ENCODE measurements around the gene EVX2. TPM values are rescaled to one million over a fixed set of nuclear protein-coding genes. Genes with fewer than 3 reads are reported as not detected.

EVX2 gene
- total RNA-seq, 3 donors from 2014 or later: not detected

DNA sequence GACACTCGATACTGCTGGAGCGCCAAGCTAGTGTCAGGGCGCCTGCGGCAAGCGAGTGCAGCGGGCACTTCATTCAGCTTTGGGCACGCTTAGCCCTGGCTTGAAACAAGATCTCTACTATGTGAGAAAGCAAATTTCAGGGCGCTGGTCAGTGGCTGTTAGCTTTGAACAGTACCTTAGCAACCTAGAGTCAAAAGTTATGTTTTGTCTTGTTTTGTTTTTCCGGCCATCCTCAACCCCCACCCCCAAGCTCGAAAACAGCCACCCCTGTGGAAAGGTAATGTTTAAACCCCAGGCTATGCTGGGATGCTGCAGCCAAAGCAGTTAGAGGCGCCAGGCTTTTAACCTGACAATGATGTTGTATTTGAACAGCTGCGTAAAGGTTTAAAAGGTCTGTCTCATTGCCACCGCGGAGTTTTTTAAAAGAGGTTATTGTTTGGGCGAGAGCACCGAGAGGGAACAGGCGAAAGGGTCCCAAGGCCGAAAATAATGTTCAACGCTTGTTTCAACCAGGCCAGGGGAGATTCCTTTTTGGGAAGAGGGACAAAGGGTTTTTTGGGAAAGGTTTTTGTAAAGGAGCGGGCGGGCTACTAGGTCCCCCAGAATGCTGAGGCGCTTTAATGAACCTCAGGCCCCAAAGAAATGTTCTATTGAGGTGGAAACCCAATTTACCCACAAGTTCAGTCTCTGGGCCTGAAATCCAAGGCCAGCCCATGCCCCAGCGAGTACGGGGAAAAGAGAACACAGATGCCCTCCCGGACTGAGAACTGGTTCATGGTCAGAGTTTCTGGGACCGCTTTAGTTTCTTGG is 30.6 kb upstream of the EVX2 start:
- Histone ChIP-seq H3K27me3 (peaks cover 12 to 100% of the 10 kb centered on the region in 2 donors), H3K36me3 (no peaks in the 10 kb centered on the region), H3K9me3 (no peaks in the 10 kb centered on the region), H3K27ac (no peak overlapping the region), H3K4me3 (no peak overlapping the region), H3K4me1 (no peaks in the 10 kb centered on the region)
- no peak for DNase-seq (ENCODE audit: low spot score in 2 of 2)
- intact Hi-C loops (cut with DNase I; ENCODE audit: low total_unique reads): no loop called here
- TF ChIP-seq POLR2AphosphoS5 (IDR thresholded peaks at IDR 0.05) (no peak), POLR2A (IDR thresholded peaks at IDR 0.05) (no peak)
- TF ChIP-seq, protein P1, sequence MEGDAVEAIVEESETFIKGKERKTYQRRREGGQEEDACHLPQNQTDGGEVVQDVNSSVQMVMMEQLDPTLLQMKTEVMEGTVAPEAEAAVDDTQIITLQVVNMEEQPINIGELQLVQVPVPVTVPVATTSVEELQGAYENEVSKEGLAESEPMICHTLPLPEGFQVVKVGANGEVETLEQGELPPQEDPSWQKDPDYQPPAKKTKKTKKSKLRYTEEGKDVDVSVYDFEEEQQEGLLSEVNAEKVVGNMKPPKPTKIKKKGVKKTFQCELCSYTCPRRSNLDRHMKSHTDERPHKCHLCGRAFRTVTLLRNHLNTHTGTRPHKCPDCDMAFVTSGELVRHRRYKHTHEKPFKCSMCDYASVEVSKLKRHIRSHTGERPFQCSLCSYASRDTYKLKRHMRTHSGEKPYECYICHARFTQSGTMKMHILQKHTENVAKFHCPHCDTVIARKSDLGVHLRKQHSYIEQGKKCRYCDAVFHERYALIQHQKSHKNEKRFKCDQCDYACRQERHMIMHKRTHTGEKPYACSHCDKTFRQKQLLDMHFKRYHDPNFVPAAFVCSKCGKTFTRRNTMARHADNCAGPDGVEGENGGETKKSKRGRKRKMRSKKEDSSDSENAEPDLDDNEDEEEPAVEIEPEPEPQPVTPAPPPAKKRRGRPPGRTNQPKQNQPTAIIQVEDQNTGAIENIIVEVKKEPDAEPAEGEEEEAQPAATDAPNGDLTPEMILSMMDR (IDR thresholded peaks at IDR 0.05): no peak

DNA sequence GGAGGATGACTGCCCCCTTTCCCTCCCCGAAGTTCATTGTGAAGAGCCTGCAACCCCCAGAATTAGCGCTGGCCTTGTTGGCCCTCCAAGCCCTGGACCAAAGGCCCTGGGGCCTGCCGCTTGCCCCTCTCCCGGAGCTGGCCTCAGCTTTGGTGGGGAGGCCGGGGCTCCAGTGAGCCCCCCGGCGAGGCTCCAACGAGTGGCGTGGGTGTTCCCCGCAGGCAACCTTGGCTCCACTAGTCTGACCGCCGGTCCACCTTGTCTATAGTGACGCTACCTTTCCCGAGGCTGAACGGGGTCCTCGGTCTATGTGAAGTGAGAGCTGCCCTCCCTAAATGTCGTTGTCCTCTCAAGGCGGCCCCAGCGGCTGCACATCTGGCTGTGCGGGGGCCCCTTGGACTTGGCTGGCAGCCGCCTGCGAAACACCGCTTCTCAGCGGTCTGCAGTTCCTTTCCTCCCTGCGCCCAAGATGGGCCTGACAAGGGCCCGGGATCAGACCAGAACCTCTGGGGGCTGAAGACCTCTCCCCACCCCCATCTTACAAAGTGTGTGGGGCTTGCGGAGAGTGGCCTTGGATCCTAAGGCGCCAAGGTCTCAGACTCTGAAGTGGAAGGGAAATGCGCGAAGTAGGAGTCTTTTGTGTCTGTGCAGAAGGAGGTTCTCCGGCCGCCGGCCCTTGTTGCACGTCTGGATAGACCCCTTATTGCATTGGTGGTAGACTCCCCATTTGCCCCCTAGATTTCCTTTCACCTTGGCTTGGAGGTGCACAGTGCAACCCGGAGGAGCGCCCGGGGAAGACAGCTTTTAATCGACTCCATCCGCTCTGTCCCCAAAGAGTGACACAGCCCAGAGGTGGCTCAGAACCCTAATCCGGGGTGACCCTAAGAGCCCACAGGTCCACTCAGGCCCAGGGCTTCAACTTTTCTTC is 28.9 kb upstream of the EVX2 start:
- Histone ChIP-seq H3K27me3 (peaks cover 13 to 100% of the 10 kb centered on the region in 2 donors), H3K27ac (no peak overlapping the region), H3K4me1 (no peaks in the 10 kb centered on the region), H3K9me3 (no peaks in the 10 kb centered on the region), H3K36me3 (no peaks in the 10 kb centered on the region), H3K4me3 (no peak overlapping the region)
- intact Hi-C loops (cut with DNase I; ENCODE audit: low total_unique reads): no loop called here
- TF ChIP-seq POLR2A (IDR thresholded peaks at IDR 0.05): no peak
- TF ChIP-seq POLR2AphosphoS5 (IDR thresholded peaks at IDR 0.05): no peak
- TF ChIP-seq, protein P1 (IDR thresholded peaks at IDR 0.05): no peak
- peak in 1 of 2 donors; percentile 35 for DNase-seq (ENCODE audit: low spot score in 2 of 2)

DNA sequence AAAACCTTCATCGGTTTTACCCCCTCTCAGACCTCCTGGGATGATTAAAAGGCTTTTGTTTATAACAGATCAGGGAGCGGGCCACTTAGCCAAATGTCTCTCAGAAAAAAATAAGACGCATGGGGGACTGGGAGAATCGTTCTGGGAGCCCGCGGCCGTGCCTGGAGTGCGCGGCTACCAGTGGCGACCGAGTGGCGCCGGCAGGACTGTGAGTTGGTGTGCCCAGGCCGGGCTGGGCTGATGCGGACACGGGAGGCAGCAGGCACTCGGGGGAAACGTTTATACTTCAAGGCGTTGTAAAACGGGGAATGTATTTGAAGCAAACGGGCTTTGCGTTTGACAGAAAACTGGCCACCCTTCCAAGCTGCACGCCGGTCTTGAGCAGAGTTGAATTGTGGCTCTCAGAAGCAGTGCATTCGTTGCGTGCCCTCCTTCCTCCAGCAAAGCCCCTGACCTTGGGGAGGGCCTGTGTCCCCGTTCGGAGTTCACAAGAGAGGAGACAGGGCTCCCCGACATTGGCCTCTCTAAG is 28.1 kb upstream of the EVX2 start:
- intact Hi-C loops (cut with DNase I; ENCODE audit: low total_unique reads): no loop called here
- TF ChIP-seq POLR2AphosphoS5 (IDR thresholded peaks at IDR 0.05) (no peak), POLR2A (IDR thresholded peaks at IDR 0.05) (no peak)
- TF ChIP-seq, protein P1 (IDR thresholded peaks at IDR 0.05): no peak
- peaks cover 16 to 98% of the 10 kb centered on the region in 2 donors for H3K27me3 ChIP-seq
- H3K36me3 ChIP-seq: no peaks in the 10 kb centered on the region
- no peaks in the 10 kb centered on the region for H3K4me1 ChIP-seq
- no peaks in the 10 kb centered on the region for H3K9me3 ChIP-seq
- no peak overlapping the region for H3K4me3 ChIP-seq
- DNase-seq (ENCODE audit: low spot score in 2 of 2): peak in 1 of 2 donors; percentile 34
- no peak overlapping the region for H3K27ac ChIP-seq

DNA sequence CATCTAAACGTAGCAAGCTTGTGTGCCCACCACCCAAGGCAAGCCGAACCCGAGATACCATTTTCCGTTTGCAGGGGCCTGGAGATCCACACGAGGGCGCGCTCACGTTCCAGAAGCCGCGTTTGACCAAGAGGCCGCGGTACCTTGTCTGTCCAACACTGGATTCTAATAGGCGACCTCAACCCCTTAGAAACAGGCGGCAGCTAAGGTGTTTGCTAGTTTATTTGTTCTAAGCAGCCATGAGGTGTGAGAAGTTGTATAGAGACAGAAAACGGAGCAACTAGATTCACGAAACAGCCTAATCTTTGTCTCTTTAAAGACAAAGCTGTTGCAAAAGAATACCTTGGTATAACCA is 27.5 kb upstream of the EVX2 start:
- no peaks in the 10 kb centered on the region for H3K36me3 ChIP-seq
- no peaks in the 10 kb centered on the region for H3K9me3 ChIP-seq
- DNase-seq (ENCODE audit: low spot score in 2 of 2): peak in 1 of 2 donors; percentile 52
- H3K4me3 ChIP-seq: peak overlapping the region in 1 of 3 donors; percentile 22
- intact Hi-C loops (cut with DNase I; ENCODE audit: low total_unique reads): no loop called here
- H3K27ac ChIP-seq: no peak overlapping the region
- H3K4me1 ChIP-seq: no peaks in the 10 kb centered on the region
- peaks cover 20 to 98% of the 10 kb centered on the region in 2 donors for H3K27me3 ChIP-seq
- TF ChIP-seq POLR2A (IDR thresholded peaks at IDR 0.05) (no peak), POLR2AphosphoS5 (IDR thresholded peaks at IDR 0.05) (peak in 1 of 3 donors; percentile 31)
- TF ChIP-seq, protein P1 (IDR thresholded peaks at IDR 0.05): peak in 1 of 3 donors; percentile 16

Measured in breast epithelium (tissue), 4 donors.